Measurements from ENCODE around the gene PTTG2. TPM values are rescaled to one million over a fixed set of nuclear protein-coding genes. Genes with fewer than 3 reads are reported as not detected.
A peak's percentile ranks its signal among the peaks of the same experiment; 100 is the strongest.
"Not testable (repeated sequence)": the region's sequence is repeated elsewhere in the genome, so short reads cannot be mapped to it uniquely, and the experiment has no call there.

The PTTG2 gene
- total RNA-seq, 1 donor from 2014 or later: not detected

- H3K27ac ChIP-seq: peak overlapping the region; percentile 66 to 74
- TF ChIP-seq CTCF (IDR thresholded peaks at IDR 0.05): no peak
These were observed 8.5 kb downstream of the PTTG2 start for GRCh38 chr4:37968747-37969146.

DNA sequence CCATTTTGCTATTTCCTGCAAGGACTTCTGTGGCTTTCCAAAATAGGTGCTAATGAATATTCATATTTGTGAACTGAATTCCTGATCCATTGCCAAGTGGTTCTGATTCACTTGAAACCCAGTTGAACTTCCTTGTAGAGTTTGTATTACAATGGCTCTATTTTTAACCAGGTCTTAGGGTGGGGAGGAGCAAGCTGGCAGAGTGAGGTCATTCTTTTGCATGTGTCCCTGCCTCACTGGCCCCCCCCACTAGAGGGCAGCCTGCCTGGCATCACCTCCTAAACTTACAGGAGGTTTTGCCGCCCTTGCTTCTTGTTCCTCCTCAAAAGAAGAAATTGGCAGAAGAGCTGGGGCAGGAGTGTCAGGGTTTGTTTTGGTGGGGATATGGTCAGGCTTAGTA, 10.5 kb downstream of the PTTG2 start:
- peaks cover 0 to 30% of the 10 kb centered on the region in 2 donors for H3K4me1 ChIP-seq
- no peaks in the 10 kb centered on the region for H3K9me3 ChIP-seq
- intact Hi-C loops (cut with DNase I): no loop called here

More at GRCh38 chr4:37968747-37969146, 8.5 kb downstream of the PTTG2 start:
- H3K9me3 ChIP-seq: no peaks in the 10 kb centered on the region
- no peak for DNase-seq (ENCODE audit: low spot score in 2 of 2)
- peaks cover 0 to 30% of the 10 kb centered on the region in 2 donors for H3K4me1 ChIP-seq
- H3K4me3 ChIP-seq: no peak overlapping the region
- no peaks in the 10 kb centered on the region for H3K27me3 ChIP-seq
- no peaks in the 10 kb centered on the region for H3K36me3 ChIP-seq
- intact Hi-C loops (cut with DNase I): no loop called here

DNA sequence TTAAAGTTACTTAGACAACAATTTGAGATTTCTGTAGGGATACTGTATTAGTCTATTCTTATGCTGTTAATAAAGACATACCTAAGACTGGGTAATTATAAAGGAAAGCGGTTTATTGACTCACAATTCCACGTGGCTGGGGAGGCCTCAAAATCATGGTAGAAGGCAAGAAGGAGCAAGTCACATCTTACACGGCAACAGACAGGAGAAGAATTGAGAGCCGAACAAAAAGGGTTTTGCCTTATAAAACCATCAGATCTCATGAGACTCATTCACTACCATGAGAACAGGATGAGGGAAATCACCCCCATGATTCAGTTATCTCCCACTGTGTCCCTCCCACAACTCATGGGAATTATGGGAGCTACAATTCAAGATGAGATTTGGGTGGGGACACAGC, 11.0 kb downstream of the PTTG2 start:
- no peaks in the 10 kb centered on the region for H3K36me3 ChIP-seq
- DNase-seq (ENCODE audit: low spot score in 2 of 2): no peak
- H3K27me3 ChIP-seq: no peaks in the 10 kb centered on the region
- TF ChIP-seq CTCF (IDR thresholded peaks at IDR 0.05): no peak
- no peaks in the 10 kb centered on the region for H3K9me3 ChIP-seq
- intact Hi-C loops (cut with DNase I): no loop called here
- no peak overlapping the region for H3K4me3 ChIP-seq
- peaks cover 0 to 30% of the 10 kb centered on the region in 2 donors for H3K4me1 ChIP-seq
- H3K27ac ChIP-seq: peak overlapping the region; percentile 66 to 74

More for the DNA sequence above, 10.5 kb downstream of the PTTG2 start:
- no peaks in the 10 kb centered on the region for H3K36me3 ChIP-seq
- H3K27me3 ChIP-seq: no peaks in the 10 kb centered on the region
- peak overlapping the region; percentile 66 to 74 for H3K27ac ChIP-seq
- TF ChIP-seq CTCF (IDR thresholded peaks at IDR 0.05): peak; percentile 30 to 64 (median 52)
- peak; percentile 81 to 95 for DNase-seq (ENCODE audit: low spot score in 2 of 2)
- no peak overlapping the region for H3K4me3 ChIP-seq

- no peak for DNase-seq (ENCODE audit: low spot score in 2 of 2)
These were observed 13.2 kb downstream of the PTTG2 start for GRCh38 chr4:37973441-37973840.

GRCh38 chr4:37975321-37975822, 15.2 kb downstream of the PTTG2 start:
- peak overlapping the region in 1 of 2 donors; percentile 97 for H3K27ac ChIP-seq
- intact Hi-C loops (cut with DNase I): loop anchor here (5.0 kb wide), 3 partner anchors 68 to 687 kb away; partner anchors contain the start of genes KLF3 and PGM2
- not testable (repeated sequence) for H3K4me3 ChIP-seq; H3K9me3 ChIP-seq; H3K27me3 ChIP-seq; H3K36me3 ChIP-seq; DNase-seq (ENCODE audit: low spot score in 2 of 2)
- peaks cover 0 to 16% of the 10 kb centered on the region in 2 donors for H3K4me1 ChIP-seq

More at GRCh38 chr4:37973441-37973840, 13.2 kb downstream of the PTTG2 start:
- Histone ChIP-seq H3K27me3 (no peaks in the 10 kb centered on the region), H3K4me3 (no peak overlapping the region), H3K27ac (peak overlapping the region; percentile 57 to 74), H3K9me3 (no peaks in the 10 kb centered on the region), H3K4me1 (peaks cover 0 to 23% of the 10 kb centered on the region in 2 donors), H3K36me3 (no peaks in the 10 kb centered on the region)
- intact Hi-C loops (cut with DNase I): no loop called here
- no peak for TF ChIP-seq CTCF (IDR thresholded peaks at IDR 0.05)

- no peaks in the 10 kb centered on the region for H3K27me3 ChIP-seq
- no peaks in the 10 kb centered on the region for H3K36me3 ChIP-seq
- peak overlapping the region; percentile 97 to 99 for H3K27ac ChIP-seq
- no peak for DNase-seq (ENCODE audit: low spot score in 2 of 2)
- intact Hi-C loops (cut with DNase I): loop anchor here (2.0 to 5.0 kb wide), 5 partner anchors 58 to 686 kb away; partner anchors contain the start of genes KLF3, PGM2 and RELL1
- H3K4me3 ChIP-seq: peak overlapping the region; percentile 76 to 99
- H3K4me1 ChIP-seq: peaks cover 3 to 17% of the 10 kb centered on the region in 2 donors
- H3K9me3 ChIP-seq: no peaks in the 10 kb centered on the region
- no peak for TF ChIP-seq CTCF (IDR thresholded peaks at IDR 0.05)
These were observed 16.3 kb downstream of the PTTG2 start for GRCh38 chr4:37976507-37976906.
